HCT116 (cell line): ENCODE data around the gene CCNJL. TPM values are rescaled to one million over a fixed set of nuclear protein-coding genes. Genes with fewer than 3 reads are reported as not detected.

Source experiments
- ATAC-seq: fragments of 200-7000 bp; cut with Tn5 transposase; 2 replicates; pipeline ENCODE4 v1.9.1; 2020; ENCODE audit warnings: mild to moderate bottlenecking, moderate library complexity
- BruUV-seq: library from RNA; stranded (reverse); fragments of 400-500 nt; replicated peaks from 2 replicates; lab custom pipeline; 2021; lab: Mats Ljungman, UMichigan
- CTCF ChIA-PET: fragments of 300-600 bp; sonication (Branson Sonifier 250); formaldehyde crosslinking; loops from one replicate; lab custom pipeline; 2021; ENCODE audit warnings: antibody characterized with exemption; lab: Charles Lee
- POLR2A ChIA-PET: fragments of 300-600, 350-600 bp; sonication (Branson Sonifier 250); formaldehyde crosslinking; loops from one replicate; lab custom pipeline; 2021; ENCODE audit warnings: antibody characterized with exemption; lab: Charles Lee
- RAD21 ChIA-PET, 2 experiments: fragments of 300-600 bp; sonication (Branson Sonifier 250); formaldehyde crosslinking; loops; one replicate each; lab custom pipeline; 2023; ENCODE audit warnings: low total read pairs in 2 of 2; ENCODE audit not compliant: uncharacterized antibody in 2 of 2, unreplicated experiment in 2 of 2, low non-redundant PET in 1 of 2; lab: Charles Lee
- DNase-seq: peaks from one replicate; pipeline ENCODE4 v3.0.0-alpha.2; 2010; ENCODE audit warnings: low read depth, low spot score
- H2AFZ ChIP-seq: fragments of 200-600 bp; shearing (Covaris generic), sonication (generic); 2 replicates; pipeline ENCODE4 v1.6.1; 2017; ENCODE audit warnings: low read depth, mixed run types, mixed read lengths, antibody characterized with exemption, low read length; ENCODE audit not compliant: poor library complexity, severe bottlenecking
- H3K27ac ChIP-seq: 2 replicates; pipeline ENCODE4 v1.5.1; 2012; ENCODE audit warnings: low read depth, low read length
- H3K27me3 ChIP-seq: fragments of 200-600 bp; sonication (generic); 2 replicates; pipeline ENCODE4 v1.6.1; 2016; ENCODE audit warnings: mixed run types, low read length, mixed read lengths; ENCODE audit not compliant: insufficient read depth
- H3K36me3 ChIP-seq, 2 experiments: fragments of 200-500 bp in 1 of 2; fragments of 200-600 bp in 1 of 2; sonication (Bioruptor generic) in 1 of 2; sonication (generic) in 1 of 2; 2 replicates each; pipeline versions ENCODE4 v1.5.1 to v1.6.1; 2014 to 2016; ENCODE audit warnings: low read length in 2 of 2, inconsistent platforms in 1 of 2, mixed read lengths in 1 of 2, mixed run types in 1 of 2; ENCODE audit not compliant: insufficient read depth in 2 of 2, control insufficient read depth in 1 of 2
- H3K4me1 ChIP-seq, 2 experiments: fragments of 200-600 bp in 1 of 2; sonication (generic) in 1 of 2; 2 replicates each; pipeline versions ENCODE4 v1.5.1 to v1.6.1; 2012 to 2017; ENCODE audit warnings: low read length in 2 of 2, inconsistent platforms in 1 of 2, mild to moderate bottlenecking in 1 of 2, mixed read lengths in 1 of 2, mixed run types in 1 of 2, moderate library complexity in 1 of 2; ENCODE audit not compliant: insufficient read depth in 2 of 2, control insufficient read depth in 1 of 2
- H3K4me2 ChIP-seq: fragments of 200-600 bp; sonication (generic); 2 replicates; pipeline ENCODE4 v1.6.1; 2017; ENCODE audit warnings: mixed run types, low read length, mixed read lengths
- H3K4me3 ChIP-seq, 2 experiments: fragments of 200-600 bp in 1 of 2; sonication (generic) in 1 of 2; replicated peaks in 1 of 2; 2 replicates each; pipeline ENCODE4 v1.5.1; 2011 to 2016; ENCODE audit warnings: low read length in 2 of 2, control low read depth in 1 of 2, low read depth in 1 of 2, mild to moderate bottlenecking in 1 of 2, mixed read lengths in 1 of 2, mixed run types in 1 of 2
- H3K79me2 ChIP-seq: fragments of 200-600 bp; sonication (generic); 2 replicates; pipeline ENCODE4 v1.6.1; 2017; ENCODE audit warnings: mild to moderate bottlenecking, mixed run types, low read length, moderate library complexity, mixed read lengths; ENCODE audit not compliant: insufficient read depth
- H3K9ac ChIP-seq: fragments of 200-600 bp; sonication (generic); 2 replicates; pipeline ENCODE4 v1.6.1; 2016; ENCODE audit warnings: low read length, mixed read lengths
- H3K9me2 ChIP-seq: fragments of 200-600 bp; sonication (generic), shearing (Covaris generic); 2 replicates; pipeline ENCODE4 v1.6.1; 2017; ENCODE audit warnings: mixed run types, mild to moderate bottlenecking, moderate library complexity; ENCODE audit not compliant: insufficient read depth
- H3K9me3 ChIP-seq, 2 experiments: fragments of 200-500 bp in 1 of 2; fragments of 200-600 bp in 1 of 2; sonication (Bioruptor generic) in 1 of 2; sonication (generic) in 1 of 2; 2 replicates each; pipeline ENCODE4 v1.6.1; 2014 to 2017; ENCODE audit warnings: low read length in 2 of 2, mixed read lengths in 2 of 2, inconsistent platforms in 1 of 2, low read depth in 1 of 2, mild to moderate bottlenecking in 1 of 2, mixed run types in 1 of 2, moderate library complexity in 1 of 2; ENCODE audit not compliant: control insufficient read depth in 1 of 2, insufficient read depth in 1 of 2
- H4K20me1 ChIP-seq: fragments of 200-600 bp; sonication (generic), shearing (Covaris generic); 2 replicates; pipeline ENCODE4 v1.6.1; 2017; ENCODE audit warnings: mixed run types, mild to moderate bottlenecking, moderate library complexity; ENCODE audit not compliant: insufficient read depth
- ATF3 ChIP-seq: IDR thresholded peaks from 2 replicates; pipeline ENCODE4 v1.6.1; 2012
- CBX3 ChIP-seq: IDR thresholded peaks from 2 replicates; pipeline ENCODE4 v1.6.1; 2012; ENCODE audit warnings: low read depth
- CEBPB ChIP-seq: IDR thresholded peaks from 2 replicates; pipeline ENCODE4 v1.6.1; 2012; ENCODE audit warnings: low read depth
- ELF1 ChIP-seq: IDR thresholded peaks from 2 replicates; pipeline ENCODE4 v1.6.1; 2012; ENCODE audit warnings: low read depth, borderline replicate concordance
- EZH2 ChIP-seq: fragments of 200-600 bp; sonication (generic); IDR thresholded peaks from 2 replicates; pipeline ENCODE4 v1.6.1; 2017; ENCODE audit warnings: antibody characterized with exemption, mixed run types
- EZH2phosphoT487 ChIP-seq: fragments of 200-600 bp; IDR thresholded peaks from 2 replicates; pipeline ENCODE4 v1.6.1; 2018; ENCODE audit warnings: antibody characterized with exemption, borderline replicate concordance
- FOSL1 ChIP-seq: IDR thresholded peaks from 2 replicates; pipeline ENCODE4 v1.6.1; 2012; ENCODE audit warnings: low read depth
- POLR2A ChIP-seq: IDR thresholded peaks from 2 replicates; pipeline ENCODE4 v1.7.0; 2011; ENCODE audit warnings: borderline replicate concordance; ENCODE audit not compliant: insufficient read depth, insufficient read length; ENCODE audit errors: extremely low read depth
- POLR2AphosphoS5 ChIP-seq: IDR thresholded peaks from 2 replicates; pipeline ENCODE4 v1.6.1; 2011; ENCODE audit warnings: mild to moderate bottlenecking, low read depth, low read length, moderate library complexity
- REST ChIP-seq: IDR thresholded peaks from 2 replicates; pipeline ENCODE4 v1.6.1; 2012; ENCODE audit warnings: low read depth
- SIN3A ChIP-seq: IDR thresholded peaks from 2 replicates; pipeline ENCODE4 v1.6.1; 2012; ENCODE audit warnings: low read depth
- SRF ChIP-seq: IDR thresholded peaks from 2 replicates; pipeline ENCODE4 v1.6.1; 2012; ENCODE audit warnings: low read depth
- ZFX ChIP-seq: fragments of 450-650 bp; IDR thresholded peaks from 2 replicates; pipeline ENCODE4 v1.6.1; 2017
- intact Hi-C: fragments of 100-400 bp; cut with micrococcal nuclease; formaldehyde crosslinking; loops from 2 replicates; pipeline ENCODE4 v1.10.0; 2022
- total RNA-seq: library from RNA; stranded (reverse); gene quantifications from one replicate; pipeline ENCODE4 v1.2.1, GENCODE V29; 2021; ENCODE audit not compliant: unreplicated experiment

The CCNJL gene
- total RNA-seq, 1 experiment from 2014 or later = 2.9 TPM

GRCh38 chr5:160262151-160263074 lies 50.0 kb downstream of the CCNJL start:
- TF ChIP-seq SRF (no peak), EZH2phosphoT487 (no peak)
- Histone ChIP-seq H4K20me1 (no peaks in the 10 kb centered on the region), H3K36me3 (no peaks in the 10 kb centered on the region), H3K9me3 (no peaks in the 10 kb centered on the region), H3K4me1 (no peaks in the 10 kb centered on the region), H3K9ac (no peak overlapping the region), H3K4me2 (no peak overlapping the region), H3K4me3 (no peak overlapping the region), H3K79me2 (no peaks in the 10 kb centered on the region), H2AFZ (no peak overlapping the region), H3K27me3 (no peaks in the 10 kb centered on the region), H3K9me2 (no peaks in the 10 kb centered on the region), H3K27ac (no peak overlapping the region)
- no peak for DNase-seq
- no TSS peak for BruUV-seq
- ChIA-PET POLR2A (no interaction called here), CTCF (no interaction called here), RAD21 (no interaction called here)
- intact Hi-C loops = no loop called here
- no peak for ATAC-seq

GRCh38 chr5:160260881-160261815 lies 51.2 kb downstream of the CCNJL start:
- DNase-seq = no peak
- no peak overlapping the region for H3K4me3 ChIP-seq
- BruUV-seq = no TSS peak
- H3K9ac ChIP-seq = no peak overlapping the region
- no peak for ATAC-seq
- H3K4me2 ChIP-seq = no peak overlapping the region
- ChIA-PET POLR2A (no interaction called here), CTCF (no interaction called here), RAD21 (no interaction called here)
- no peaks in the 10 kb centered on the region for H3K9me3 ChIP-seq
- TF ChIP-seq ELF1 (no peak), POLR2A (no peak), SIN3A (no peak), REST (no peak), ATF3 (no peak), POLR2AphosphoS5 (no peak), CBX3 (no peak), EZH2 (no peak), SRF (no peak), CEBPB (no peak), FOSL1 (no peak), ZFX (no peak)
- H3K27ac ChIP-seq = no peak overlapping the region
- intact Hi-C loops = no loop called here
- no peaks in the 10 kb centered on the region for H3K9me2 ChIP-seq
- no peaks in the 10 kb centered on the region for H4K20me1 ChIP-seq
- no peaks in the 10 kb centered on the region for H3K79me2 ChIP-seq
- H3K36me3 ChIP-seq = no peaks in the 10 kb centered on the region
- no peaks in the 10 kb centered on the region for H3K27me3 ChIP-seq
- no peaks in the 10 kb centered on the region for H3K4me1 ChIP-seq
- no peak overlapping the region for H2AFZ ChIP-seq
